DOHH2 (cell line): ENCODE data around the gene AKAP7.

Source experiments
- H3F3A ChIP-seq: fragments of 200-600 bp; sonication (generic), shearing (Covaris generic); 2 replicates; pipeline ENCODE4 v1.6.0; 2016; ENCODE audit warnings: antibody characterized with exemption, mild to moderate bottlenecking; ENCODE audit not compliant: control insufficient read depth, insufficient read depth
- H3K27ac ChIP-seq: fragments of 200-600 bp; sonication (generic); 2 replicates; pipeline ENCODE4 v1.5.1; 2014; ENCODE audit warnings: low read depth, mild to moderate bottlenecking, low read length, moderate library complexity
- H3K27me3 ChIP-seq: fragments of 200-600 bp; sonication (generic); 2 replicates; pipeline ENCODE4 v1.6.1; 2014; ENCODE audit warnings: mild to moderate bottlenecking, low read length, mixed read lengths; ENCODE audit not compliant: control insufficient read depth
- H3K36me3 ChIP-seq: fragments of 200-600 bp; sonication (generic); 2 replicates; pipeline ENCODE4 v1.6.1; 2014; ENCODE audit warnings: mild to moderate bottlenecking, low read length, moderate library complexity, mixed read lengths; ENCODE audit not compliant: control insufficient read depth
- H3K4me1 ChIP-seq: fragments of 200-600 bp; sonication (generic); 2 replicates; pipeline ENCODE4 v1.6.1; 2014; ENCODE audit warnings: mild to moderate bottlenecking, low read length, mixed read lengths; ENCODE audit not compliant: control insufficient read depth
- H3K4me2 ChIP-seq: fragments of 200-600 bp; sonication (generic); 2 replicates; pipeline ENCODE4 v1.6.0; 2014; ENCODE audit warnings: mild to moderate bottlenecking, low read length, moderate library complexity
- H3K4me3 ChIP-seq: fragments of 200-600 bp; sonication (generic); 2 replicates; pipeline ENCODE4 v1.5.1; 2014; ENCODE audit warnings: mild to moderate bottlenecking, low read length, mixed read lengths
- H3K79me2 ChIP-seq: fragments of 200-600 bp; sonication (generic); 2 replicates; pipeline ENCODE4 v1.6.1; 2014; ENCODE audit warnings: mild to moderate bottlenecking, low read length, mixed read lengths; ENCODE audit not compliant: control insufficient read depth
- H3K9me2 ChIP-seq: fragments of 200-600 bp; sonication (generic); replicated peaks from 2 replicates; pipeline ENCODE4 v1.6.1; 2014; ENCODE audit warnings: mild to moderate bottlenecking, low read length, mixed read lengths; ENCODE audit not compliant: control insufficient read depth
- H3K9me3 ChIP-seq: fragments of 200-600 bp; sonication (generic); 2 replicates; pipeline ENCODE4 v1.6.1; 2014; ENCODE audit warnings: antibody characterized with exemption, low read length, mixed read lengths; ENCODE audit not compliant: control insufficient read depth, insufficient read depth
- H4K20me1 ChIP-seq: fragments of 200-600 bp; sonication (generic); 2 replicates; pipeline ENCODE4 v1.6.0; 2014; ENCODE audit warnings: low read depth, mild to moderate bottlenecking, antibody characterized with exemption, low read length, moderate library complexity; ENCODE audit not compliant: control insufficient read depth, insufficient read depth
- EZH2phosphoT487 ChIP-seq: fragments of 200-600 bp; sonication (generic); IDR thresholded peaks from 2 replicates; pipeline ENCODE4 v1.6.1; 2017; ENCODE audit warnings: borderline replicate concordance, mild to moderate bottlenecking, antibody characterized with exemption, low read length, moderate library complexity, mixed read lengths
- TF ChIP-seq, protein P1 (sequence below): fragments of 200-600 bp; sonication (generic); IDR thresholded peaks from one replicate; pipeline ENCODE4 v1.5.1; 2014; ENCODE audit warnings: antibody characterized with exemption, mild to moderate bottlenecking, low read depth, low read length; ENCODE audit not compliant: poor library complexity, severe bottlenecking

AKAP7 gene

DNA sequence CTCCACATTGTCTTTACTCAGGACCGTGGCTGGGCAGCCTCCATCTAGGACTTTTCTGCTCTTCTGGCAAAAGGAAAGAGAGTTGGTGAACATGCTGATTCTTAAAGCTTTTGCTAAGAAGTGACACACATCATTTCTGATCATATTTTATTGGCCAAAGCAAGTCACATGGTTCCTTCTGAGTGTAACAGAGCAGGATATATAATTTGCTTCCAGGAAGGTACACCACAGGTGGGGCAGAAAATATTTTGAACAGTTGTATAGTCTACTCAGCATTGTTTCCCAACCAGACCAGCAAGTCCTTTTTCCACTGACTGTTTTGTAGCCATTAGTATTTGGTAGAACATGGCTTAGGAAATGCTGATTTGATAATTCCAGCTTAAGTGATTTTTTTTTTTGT, 73.5 kb downstream of the AKAP7 start:
- Histone ChIP-seq H3K4me1 (no peaks in the 10 kb centered on the region), H3K4me3 (no peak overlapping the region), H3K79me2 (no peaks in the 10 kb centered on the region), H3F3A (no peaks in the 10 kb centered on the region), H3K9me3 (no peaks in the 10 kb centered on the region), H3K27ac (no peak overlapping the region), H3K36me3 (no peaks in the 10 kb centered on the region), H3K27me3 (no peaks in the 10 kb centered on the region), H3K4me2 (no peak overlapping the region), H3K9me2 (no peaks in the 10 kb centered on the region), H4K20me1 (no peaks in the 10 kb centered on the region)
- TF ChIP-seq EZH2phosphoT487: no peak
- TF ChIP-seq, protein P1, sequence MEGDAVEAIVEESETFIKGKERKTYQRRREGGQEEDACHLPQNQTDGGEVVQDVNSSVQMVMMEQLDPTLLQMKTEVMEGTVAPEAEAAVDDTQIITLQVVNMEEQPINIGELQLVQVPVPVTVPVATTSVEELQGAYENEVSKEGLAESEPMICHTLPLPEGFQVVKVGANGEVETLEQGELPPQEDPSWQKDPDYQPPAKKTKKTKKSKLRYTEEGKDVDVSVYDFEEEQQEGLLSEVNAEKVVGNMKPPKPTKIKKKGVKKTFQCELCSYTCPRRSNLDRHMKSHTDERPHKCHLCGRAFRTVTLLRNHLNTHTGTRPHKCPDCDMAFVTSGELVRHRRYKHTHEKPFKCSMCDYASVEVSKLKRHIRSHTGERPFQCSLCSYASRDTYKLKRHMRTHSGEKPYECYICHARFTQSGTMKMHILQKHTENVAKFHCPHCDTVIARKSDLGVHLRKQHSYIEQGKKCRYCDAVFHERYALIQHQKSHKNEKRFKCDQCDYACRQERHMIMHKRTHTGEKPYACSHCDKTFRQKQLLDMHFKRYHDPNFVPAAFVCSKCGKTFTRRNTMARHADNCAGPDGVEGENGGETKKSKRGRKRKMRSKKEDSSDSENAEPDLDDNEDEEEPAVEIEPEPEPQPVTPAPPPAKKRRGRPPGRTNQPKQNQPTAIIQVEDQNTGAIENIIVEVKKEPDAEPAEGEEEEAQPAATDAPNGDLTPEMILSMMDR: no peak

DNA sequence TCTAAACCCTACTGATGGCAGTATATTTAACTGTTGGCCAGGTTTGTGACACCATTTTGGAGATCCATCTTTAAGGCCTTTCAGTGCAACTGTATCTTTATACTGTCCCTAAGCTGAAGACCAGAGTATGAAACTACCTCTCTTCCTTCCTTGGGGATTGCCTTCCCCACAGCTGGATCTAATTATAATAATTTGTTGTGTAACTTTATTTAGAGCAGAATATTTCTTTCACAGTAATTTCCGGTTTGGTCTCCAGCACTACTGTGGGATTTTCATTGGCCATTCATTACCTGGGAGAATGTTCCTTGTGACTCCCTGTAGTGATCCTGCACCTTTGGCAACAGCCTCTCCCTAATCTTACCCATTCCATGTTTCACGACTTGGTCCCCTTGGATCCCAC, 75.2 kb downstream of the AKAP7 start:
- H3K27me3 ChIP-seq: no peaks in the 10 kb centered on the region
- TF ChIP-seq, protein P1: no peak
- TF ChIP-seq EZH2phosphoT487: no peak
- H4K20me1 ChIP-seq: no peaks in the 10 kb centered on the region
- H3K9me3 ChIP-seq: no peaks in the 10 kb centered on the region
- no peaks in the 10 kb centered on the region for H3K9me2 ChIP-seq
- H3K4me1 ChIP-seq: no peaks in the 10 kb centered on the region
- no peaks in the 10 kb centered on the region for H3F3A ChIP-seq
- H3K27ac ChIP-seq: no peak overlapping the region
- no peaks in the 10 kb centered on the region for H3K79me2 ChIP-seq
- H3K36me3 ChIP-seq: no peaks in the 10 kb centered on the region
- H3K4me2 ChIP-seq: no peak overlapping the region
- no peak overlapping the region for H3K4me3 ChIP-seq

DNA sequence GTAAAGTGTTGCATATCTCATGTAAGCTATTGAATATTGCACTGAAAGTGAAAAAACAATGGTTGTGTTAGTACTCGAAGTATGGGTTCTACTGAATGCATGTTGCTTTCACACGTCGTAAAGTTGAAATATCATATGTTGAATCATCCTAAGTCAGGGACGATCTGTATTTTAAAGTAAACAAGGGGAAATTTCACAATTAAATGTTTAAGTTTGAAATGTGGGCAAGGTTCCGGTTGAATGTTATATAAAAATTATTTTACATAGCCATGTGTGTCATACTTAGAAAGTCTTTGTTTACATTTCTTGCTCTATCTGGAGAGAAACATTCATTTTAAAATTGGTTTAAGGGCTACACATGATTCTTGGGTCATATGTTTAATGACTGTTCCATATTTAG, 76.8 kb downstream of the AKAP7 start:
- TF ChIP-seq EZH2phosphoT487: no peak
- TF ChIP-seq, protein P1: no peak
- Histone ChIP-seq H3K4me3 (no peak overlapping the region), H3K9me3 (no peaks in the 10 kb centered on the region), H3K79me2 (no peaks in the 10 kb centered on the region), H3F3A (no peaks in the 10 kb centered on the region), H3K27me3 (no peaks in the 10 kb centered on the region), H3K36me3 (no peaks in the 10 kb centered on the region), H3K4me2 (no peak overlapping the region), H3K27ac (no peak overlapping the region), H3K9me2 (no peaks in the 10 kb centered on the region), H3K4me1 (no peaks in the 10 kb centered on the region), H4K20me1 (no peaks in the 10 kb centered on the region)

DNA sequence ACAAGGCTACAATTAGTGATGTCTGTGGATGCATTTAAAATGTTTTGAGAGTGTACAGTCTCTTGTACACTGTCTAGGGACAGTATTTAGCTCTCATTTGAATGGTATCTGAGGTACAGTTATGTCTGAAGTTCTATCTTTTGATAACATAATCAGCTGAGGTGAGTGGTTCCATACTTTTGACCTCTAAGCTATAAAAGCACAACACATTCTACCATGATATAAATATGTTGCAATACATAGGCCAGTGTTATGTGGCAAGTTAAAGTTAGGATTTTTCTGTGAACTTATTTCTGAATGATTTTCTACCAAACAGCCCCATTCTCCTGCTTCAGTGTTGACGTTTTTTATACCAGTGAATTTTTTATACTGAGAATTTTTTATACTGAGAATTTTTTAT, 77.6 kb downstream of the AKAP7 start:
- TF ChIP-seq EZH2phosphoT487: no peak
- TF ChIP-seq, protein P1: no peak
- no peak overlapping the region for H3K4me2 ChIP-seq
- no peaks in the 10 kb centered on the region for H3K9me3 ChIP-seq
- H3K9me2 ChIP-seq: no peaks in the 10 kb centered on the region
- no peaks in the 10 kb centered on the region for H3F3A ChIP-seq
- no peaks in the 10 kb centered on the region for H3K36me3 ChIP-seq
- H3K4me3 ChIP-seq: no peak overlapping the region
- H3K79me2 ChIP-seq: no peaks in the 10 kb centered on the region
- H3K27me3 ChIP-seq: no peaks in the 10 kb centered on the region
- H4K20me1 ChIP-seq: no peaks in the 10 kb centered on the region
- no peak overlapping the region for H3K27ac ChIP-seq
- no peaks in the 10 kb centered on the region for H3K4me1 ChIP-seq
